Fibroblast of skin of right quadriceps (primary cell): ENCODE data around the gene PXMP2.
A peak's percentile ranks its signal among the peaks of the same experiment; 100 is the strongest.

ENCODE experiments used
- DNase-seq: peaks from one replicate; pipeline ENCODE4 v3.0.0-alpha.2; 2013

Gene PXMP2

GRCh38 chr12:132687211-132688164 lies at the start of gene PXMP2, which contains the start of gene POLE:
Gene PXMP2 (plus strand): TSS chr12:132687587. CDS start chr12:132687671, 84 bp downstream.
Gene POLE (minus strand): TSS chr12:132687342. CDS start chr12:132687315, 27 bp downstream.
- DNase-seq: peak; percentile 97

- no peak for DNase-seq
These were observed 49.6 kb upstream of the PXMP2 start for GRCh38 chr12:132637811-132638210.

DNA sequence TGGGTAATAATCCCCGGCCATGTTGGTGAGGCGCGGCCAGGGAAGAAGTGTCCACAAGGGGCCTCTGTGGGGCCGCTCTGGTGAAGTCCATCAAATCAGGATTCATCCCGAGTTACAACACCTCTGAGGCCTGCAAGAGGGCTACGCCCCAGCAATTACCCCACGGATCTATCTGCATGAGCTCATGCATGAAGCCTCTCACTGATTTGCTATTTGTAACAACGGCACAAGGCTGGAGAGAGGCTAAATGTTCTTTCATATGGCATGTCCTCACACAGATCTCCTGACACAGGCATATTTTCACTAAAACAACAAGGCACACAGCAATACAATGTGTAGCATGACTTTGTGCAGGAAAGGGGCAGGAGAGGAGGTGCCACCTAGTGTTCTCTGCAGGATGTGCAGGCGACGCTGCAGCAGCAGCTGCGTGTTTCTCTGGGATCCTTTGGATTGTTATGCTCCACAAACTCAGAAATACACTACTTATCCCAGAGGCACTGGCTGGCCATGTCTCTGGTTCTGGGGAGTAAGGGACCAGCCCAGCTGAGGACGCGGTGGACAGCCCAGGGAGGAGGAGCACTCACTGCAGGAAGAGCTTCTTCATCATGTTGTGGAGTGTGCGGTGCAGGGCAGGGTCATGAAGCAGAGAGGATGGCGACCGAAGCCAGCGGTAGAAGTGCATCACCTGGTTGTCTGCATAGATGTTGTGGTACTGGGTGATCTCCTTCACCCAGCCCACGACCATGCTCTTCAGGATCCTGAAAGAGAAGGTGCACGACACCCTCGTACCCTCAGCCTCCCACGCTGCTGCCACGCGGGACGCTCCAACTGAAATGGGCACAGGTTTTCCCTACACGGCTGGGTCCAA lies 48.6 kb upstream of the PXMP2 start:
- DNase-seq: peak; percentile 22

- DNase-seq: no peak
These were observed 47.3 kb upstream of the PXMP2 start for GRCh38 chr12:132639956-132640520.

- no peak for DNase-seq
These were observed 46.5 kb upstream of the PXMP2 start for GRCh38 chr12:132640936-132641335.

DNA sequence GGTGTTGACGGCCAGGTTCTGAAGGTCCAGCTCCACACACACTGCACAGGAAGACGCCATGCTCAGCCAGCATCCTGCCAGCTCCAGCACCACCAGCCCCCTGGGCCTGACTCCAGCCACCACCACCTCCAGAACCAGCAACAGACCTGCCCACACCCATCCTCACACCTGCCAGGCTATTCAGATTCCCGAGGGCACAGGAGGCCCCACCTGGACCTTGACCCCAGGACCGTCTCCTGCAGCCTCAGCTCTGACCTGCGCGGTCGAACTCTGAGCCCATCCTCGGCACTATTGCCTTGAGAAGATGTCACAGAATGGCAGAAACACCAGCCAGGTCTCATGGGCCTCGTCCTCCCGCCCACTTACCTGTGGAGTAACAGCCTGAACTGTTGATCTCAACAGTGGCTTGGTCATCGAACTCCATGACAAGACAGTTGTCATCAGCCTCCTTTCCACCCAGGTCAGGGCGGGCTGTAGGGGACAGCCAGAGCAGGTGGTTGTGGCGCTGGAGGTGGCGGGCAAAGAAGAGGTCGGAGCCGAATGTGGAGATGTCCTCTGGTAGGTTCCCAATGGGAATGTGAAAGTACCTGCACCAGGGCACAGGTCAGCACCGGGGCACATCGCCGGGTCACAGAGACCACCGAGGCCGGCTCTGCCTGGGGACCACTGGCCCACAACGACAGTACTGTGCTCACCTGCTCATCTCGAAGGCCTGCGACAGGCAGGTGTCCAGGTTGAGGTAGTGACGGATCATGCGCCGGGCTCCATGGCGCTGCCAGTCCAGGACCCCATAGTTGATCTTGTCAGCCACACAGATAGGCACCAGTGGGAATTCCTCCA lies 45.4 kb upstream of the PXMP2 start:
- no peak for DNase-seq

GRCh38 chr12:132642846-132643835 lies 44.2 kb upstream of the PXMP2 start:
- no peak for DNase-seq

DNA sequence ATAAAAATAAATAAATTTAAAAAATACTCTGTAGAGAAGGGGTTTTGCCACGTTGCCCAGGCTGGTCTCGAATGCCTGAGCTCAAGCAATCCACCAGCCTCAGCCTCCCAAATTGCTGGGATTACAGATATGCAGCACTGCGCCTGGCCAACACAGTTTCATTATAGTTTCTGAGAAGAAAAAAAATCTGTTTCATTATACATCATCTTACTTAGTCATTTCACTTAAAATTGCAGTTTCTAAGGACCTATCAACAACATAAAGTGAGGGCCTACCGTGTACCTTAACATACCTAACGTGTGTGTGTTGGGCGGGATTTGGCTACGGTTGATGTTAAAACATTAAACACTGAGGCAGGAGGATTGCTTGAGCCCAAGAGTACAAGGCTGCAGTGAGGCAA lies 40.5 kb upstream of the PXMP2 start:
- no peak for DNase-seq

DNA sequence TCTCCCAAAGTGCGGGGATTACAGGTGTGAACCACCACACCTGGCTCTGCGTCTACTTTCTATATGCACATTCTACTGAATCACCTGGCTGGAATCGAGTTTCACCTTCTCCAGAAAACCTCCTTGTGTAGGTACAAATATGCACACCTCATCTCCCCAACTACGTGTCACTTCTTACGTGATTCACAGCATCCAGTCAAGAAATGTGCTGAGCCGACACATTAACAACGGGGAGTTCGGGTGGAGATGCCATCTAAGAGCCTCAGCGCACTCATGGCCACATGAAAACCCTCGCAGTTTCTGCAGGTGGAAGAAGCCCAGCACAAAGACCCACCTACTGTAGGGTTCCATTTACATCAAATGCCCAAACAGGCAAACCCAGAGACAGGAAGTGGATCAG lies 39.5 kb upstream of the PXMP2 start:
- DNase-seq: no peak

GRCh38 chr12:132648616-132649225 lies 38.7 kb upstream of the PXMP2 start:
- no peak for DNase-seq

DNA sequence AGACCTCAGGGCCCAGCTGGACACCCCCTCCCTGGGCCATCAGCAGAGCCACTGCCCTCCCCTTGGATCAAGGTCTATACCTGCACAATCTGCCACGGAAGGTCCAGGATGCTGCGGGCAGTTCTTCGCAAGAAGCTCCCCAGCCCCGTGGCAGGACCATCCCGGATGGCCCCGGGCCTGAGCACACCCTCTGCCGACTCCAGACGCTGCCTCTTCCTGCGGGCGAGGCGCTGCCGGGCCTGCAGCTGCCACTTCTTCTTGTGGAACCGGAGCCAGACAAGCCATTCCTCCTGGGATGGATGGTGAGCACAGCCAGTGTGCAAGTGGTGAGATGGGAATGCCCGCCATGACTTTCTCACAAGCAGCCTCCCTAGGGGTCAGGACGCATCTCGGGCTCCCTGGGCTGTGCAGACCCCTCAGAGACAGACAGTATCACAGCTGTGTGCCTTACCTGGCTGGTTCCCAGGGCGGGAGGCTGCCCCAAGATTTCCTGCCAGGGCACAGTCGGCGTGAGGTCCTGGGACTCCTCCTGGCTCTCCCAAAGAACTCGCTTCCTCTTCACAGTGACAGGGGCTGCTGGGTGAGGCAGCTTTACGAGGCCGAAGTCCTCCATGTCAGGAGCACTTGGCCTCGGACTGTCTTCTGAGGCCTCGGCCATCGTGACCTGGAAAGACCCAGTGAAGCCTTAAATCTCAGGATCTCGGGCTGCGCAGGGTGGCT lies 38.0 kb upstream of the PXMP2 start:
- DNase-seq: no peak

DNA sequence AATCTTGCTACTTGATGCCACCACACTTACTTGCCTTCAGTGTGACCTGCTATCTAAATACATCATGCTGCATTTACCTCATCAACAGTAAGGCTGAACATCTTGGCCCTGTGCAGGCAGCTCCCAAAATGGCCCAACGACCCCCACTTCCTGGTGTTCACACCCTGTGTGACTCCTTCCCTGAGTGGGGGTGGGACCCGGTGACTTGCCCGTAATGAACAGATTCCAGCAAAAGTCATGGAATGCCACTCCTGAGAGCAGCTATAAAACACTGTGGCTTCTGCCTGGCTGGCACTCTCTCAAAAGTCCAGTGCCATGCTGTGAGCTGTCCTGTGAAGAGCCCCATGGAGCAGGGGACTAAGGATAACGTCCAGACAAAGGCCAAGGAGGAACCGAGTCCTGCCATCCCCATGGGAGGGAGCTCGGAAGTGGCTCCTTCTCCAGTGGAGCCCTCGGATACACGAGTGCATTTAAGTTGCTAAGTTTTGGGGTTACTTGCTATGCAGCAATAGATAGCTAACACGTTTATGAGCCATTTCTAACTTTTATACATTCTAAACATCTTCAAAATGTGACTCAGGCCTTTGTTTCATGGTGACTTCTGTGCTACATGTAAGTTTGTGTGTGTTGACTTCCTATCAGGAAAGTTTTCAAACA lies 35.8 kb upstream of the PXMP2 start:
- DNase-seq: no peak

GRCh38 chr12:132653567-132654290 lies 33.7 kb upstream of the PXMP2 start:
- DNase-seq: no peak

DNA sequence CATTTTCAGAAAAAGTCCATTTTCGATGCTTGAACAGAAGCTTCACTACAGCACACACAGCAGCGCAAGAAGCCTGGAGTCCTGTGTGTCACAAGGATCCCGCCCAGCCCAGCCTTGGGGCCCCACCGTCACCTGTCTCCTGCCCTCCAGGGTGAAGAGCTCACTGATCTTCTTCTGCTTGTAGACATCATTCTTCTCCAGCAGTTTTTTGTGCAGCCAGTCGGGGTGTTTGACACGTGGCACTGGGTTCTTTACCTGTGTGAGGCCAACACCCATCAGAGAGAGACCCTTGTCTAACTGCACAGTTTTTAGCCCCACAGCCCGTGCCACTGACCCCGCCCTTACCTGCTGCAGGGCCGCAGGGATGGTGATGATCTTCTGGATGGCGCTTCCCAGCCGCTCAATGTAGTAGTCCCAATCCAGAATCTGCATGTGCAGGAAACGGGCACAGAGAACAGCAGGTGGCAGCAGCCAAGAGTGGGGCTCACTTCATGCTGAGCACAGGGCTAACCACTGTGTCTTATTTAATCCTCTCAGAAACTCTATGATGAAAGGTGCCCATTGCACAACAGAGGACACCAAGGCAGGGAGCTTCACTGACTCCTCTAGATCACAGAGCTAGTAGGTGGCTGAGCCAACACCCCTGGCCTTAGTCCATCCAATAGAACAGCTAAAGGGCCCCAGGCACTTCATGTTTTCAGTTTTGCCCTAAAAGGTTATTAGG lies 30.2 kb upstream of the PXMP2 start:
- DNase-seq: no peak

DNA sequence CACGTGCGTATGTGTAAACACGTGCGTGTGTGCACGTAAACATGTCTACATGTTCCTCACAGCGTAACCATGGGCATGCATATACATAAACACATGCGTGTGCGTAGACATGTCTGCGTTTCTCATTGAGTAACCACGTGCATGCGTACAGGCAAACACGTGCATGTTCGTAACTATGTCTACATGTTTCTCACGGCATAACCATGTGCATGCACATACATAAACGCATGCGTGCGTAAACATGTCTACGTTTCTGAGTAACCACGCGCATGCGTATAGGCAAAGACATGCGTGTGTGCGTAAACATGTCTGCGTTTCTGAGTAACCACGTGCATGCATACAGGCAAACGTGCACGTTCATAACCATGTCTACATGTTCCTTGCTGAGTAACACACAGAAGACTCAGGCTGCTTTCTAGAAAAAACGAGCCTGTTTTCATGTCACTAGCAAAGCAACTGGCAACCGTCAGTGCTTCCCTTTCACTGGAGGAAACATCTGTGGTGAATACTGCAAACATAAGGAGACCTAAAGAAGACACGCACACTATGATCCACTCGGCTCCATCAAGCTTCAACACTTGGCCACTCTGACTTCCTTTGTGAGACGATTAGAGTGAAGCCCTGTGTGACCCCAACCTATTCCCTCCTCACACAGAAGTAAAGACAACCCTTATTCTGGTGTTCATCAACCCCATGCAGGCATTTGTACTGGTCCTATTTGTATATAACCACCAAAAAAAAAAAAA lies 29.1 kb upstream of the PXMP2 start:
- DNase-seq: no peak

DNA sequence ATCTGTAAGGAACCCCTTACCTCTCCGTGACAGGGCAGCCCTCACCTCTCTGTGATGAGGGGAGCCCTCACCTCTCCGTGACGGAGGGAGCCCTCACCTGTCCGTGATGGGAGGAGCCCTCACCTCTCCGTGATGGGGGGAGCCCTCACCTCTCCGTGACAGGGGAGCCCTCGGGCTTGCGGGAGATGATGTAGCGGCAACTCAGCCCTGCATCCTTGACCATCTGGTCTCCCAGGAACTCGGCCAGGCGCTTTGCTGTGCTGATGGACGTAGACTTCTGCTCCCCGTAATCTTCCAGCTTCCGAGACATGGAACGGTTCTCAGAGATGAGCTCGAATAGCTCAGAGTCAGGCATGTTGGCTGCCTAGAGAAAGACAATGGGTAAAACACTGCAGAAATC lies 28.2 kb upstream of the PXMP2 start:
- no peak for DNase-seq

DNA sequence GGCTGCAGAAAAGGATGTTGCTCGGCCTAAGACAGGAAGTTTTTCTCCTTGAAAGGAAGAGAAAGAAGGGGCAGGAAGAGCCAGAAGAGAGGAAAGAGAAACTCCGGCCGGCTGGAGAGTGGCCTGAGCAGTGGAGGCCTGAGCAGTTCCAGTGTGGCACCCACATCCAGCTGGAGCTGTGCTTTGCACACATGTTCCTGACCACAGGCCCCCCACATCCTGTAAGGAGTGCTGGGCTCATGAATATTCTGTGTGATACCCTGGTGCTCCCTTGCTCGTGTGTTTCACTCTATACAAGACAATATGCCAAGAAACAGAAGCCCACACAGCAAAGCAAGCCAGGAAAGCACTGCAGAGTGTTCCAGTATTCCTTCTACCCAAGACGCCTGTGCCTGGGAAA lies 27.3 kb upstream of the PXMP2 start:
- DNase-seq: no peak
